B cell (primary cell): ENCODE data around the gene OSTC.

Experiments
- CTCF ChIP-seq: fragments of 200-600 bp; IDR thresholded peaks from one replicate; pipeline ENCODE4 v1.8.0; 2022; ENCODE audit warnings: antibody characterized with exemption, mild to moderate bottlenecking
- EZH2 ChIP-seq: IDR thresholded peaks from 2 replicates; pipeline ENCODE4 v1.6.1; 2012; ENCODE audit warnings: borderline replicate concordance, low read depth, mild to moderate bottlenecking, moderate library complexity, low read length; ENCODE audit not compliant: insufficient read depth, poor library complexity, severe bottlenecking

- TF ChIP-seq EZH2 (no peak), CTCF (no peak)
These were observed 58.8 kb downstream of the OSTC start for GRCh38 chr4:108709234-108709633.
